Fibroblast of villous mesenchyme (primary cell): ENCODE data around the gene SH3RF3. TPM values are rescaled to one million over a fixed set of nuclear protein-coding genes. Genes with fewer than 3 reads are reported as not detected.

ENCODE experiments used
- DNase-seq: peaks from one replicate; pipeline ENCODE4 v3.0.0-alpha.2; 2010; ENCODE audit warnings: low read depth
- H3K4me3 ChIP-seq: 2 replicates; pipeline ENCODE4 v1.5.1; 2011; ENCODE audit warnings: low read depth, mild to moderate bottlenecking, low read length
- CTCF ChIP-seq: IDR thresholded peaks from 2 replicates; pipeline ENCODE4 v1.5.1; 2012; ENCODE audit warnings: low read depth, mild to moderate bottlenecking, low read length; ENCODE audit not compliant: insufficient read depth
- total RNA-seq: library from RNA; depleted of rRNA; stranded (reverse); fragments of >200 nt; gene quantifications from 2 replicates; pipeline ENCODE4 v1.2.3, GENCODE V29; 2012

Gene SH3RF3
- total RNA-seq, 1 donor: 13.4 TPM

- TF ChIP-seq CTCF: no peak
- no peak for DNase-seq
- H3K4me3 ChIP-seq: no peak overlapping the region
Observed at GRCh38 chr2:109372614-109373013, 243.6 kb downstream of the SH3RF3 start.

GRCh38 chr2:109373791-109374547 lies 245.0 kb downstream of the SH3RF3 start:
- no peak overlapping the region for H3K4me3 ChIP-seq
- DNase-seq: no peak
- no peak for TF ChIP-seq CTCF

- no peak for TF ChIP-seq CTCF
- DNase-seq: no peak
- no peak overlapping the region for H3K4me3 ChIP-seq
Observed at GRCh38 chr2:109374548-109375130, 245.6 kb downstream of the SH3RF3 start.

- DNase-seq: no peak
- TF ChIP-seq CTCF: no peak
- no peak overlapping the region for H3K4me3 ChIP-seq
Observed at GRCh38 chr2:109375131-109375561, 246.1 kb downstream of the SH3RF3 start.

- TF ChIP-seq CTCF: no peak
- DNase-seq: no peak
- H3K4me3 ChIP-seq: no peak overlapping the region
Observed at GRCh38 chr2:109375656-109376055, 246.7 kb downstream of the SH3RF3 start.

- DNase-seq: no peak
- TF ChIP-seq CTCF: no peak
- no peak overlapping the region for H3K4me3 ChIP-seq
Observed at GRCh38 chr2:109376115-109376514, 247.1 kb downstream of the SH3RF3 start.
